Osteoblast (primary cell): Measurements from ENCODE around the gene TBX6. TPM values are rescaled to one million over a fixed set of nuclear protein-coding genes. Genes with fewer than 3 reads are reported as not detected.

Experiments
- DNase-seq: peaks from one replicate; pipeline ENCODE4 v3.0.0; 2011; ENCODE audit warnings: low spot score, mixed read lengths; ENCODE audit not compliant: insufficient read length; ENCODE audit errors: missing footprints
- H2AFZ ChIP-seq: 2 replicates; pipeline ENCODE4 v1.6.0; 2011; ENCODE audit warnings: mild to moderate bottlenecking, low read length
- H3K27ac ChIP-seq: 2 replicates; pipeline ENCODE4 v1.5.1; 2011; ENCODE audit warnings: mild to moderate bottlenecking, low read depth, low read length, moderate library complexity
- H3K27me3 ChIP-seq: 2 replicates; pipeline ENCODE4 v1.6.0; 2012; ENCODE audit warnings: mild to moderate bottlenecking, control low read depth, inconsistent platforms, low read length, moderate library complexity; ENCODE audit not compliant: insufficient read depth
- H3K36me3 ChIP-seq: 2 replicates; pipeline ENCODE4 v1.5.1; 2011; ENCODE audit warnings: mild to moderate bottlenecking, low read length, control low read depth, moderate library complexity; ENCODE audit not compliant: insufficient read depth
- H3K4me1 ChIP-seq: 2 replicates; pipeline ENCODE4 v1.5.1; 2011; ENCODE audit warnings: mild to moderate bottlenecking, low read length, control low read depth, moderate library complexity; ENCODE audit not compliant: insufficient read depth
- H3K4me2 ChIP-seq: 2 replicates; pipeline ENCODE4 v1.6.0; 2011; ENCODE audit warnings: mild to moderate bottlenecking, low read length; ENCODE audit not compliant: insufficient read depth
- H3K4me3 ChIP-seq: fragments of 200-600 bp; sonication (generic); 3 replicates; pipeline ENCODE4 v1.5.1; 2012; ENCODE audit warnings: mild to moderate bottlenecking, low read length, inconsistent platforms; ENCODE audit not compliant: insufficient read depth
- H3K79me2 ChIP-seq: 2 replicates; pipeline ENCODE4 v1.6.0; 2012; ENCODE audit warnings: mild to moderate bottlenecking, low read length, control low read depth, inconsistent platforms; ENCODE audit not compliant: insufficient read depth
- H3K9me3 ChIP-seq: 2 replicates; pipeline ENCODE4 v1.5.1; 2011; ENCODE audit warnings: low read depth, low read length, control low read depth
- H4K20me1 ChIP-seq: 2 replicates; pipeline ENCODE4 v1.6.0; 2012; ENCODE audit warnings: mild to moderate bottlenecking, low read length, control low read depth; ENCODE audit not compliant: insufficient read depth
- CTCF ChIP-seq: IDR thresholded peaks from 2 replicates; pipeline ENCODE4 v1.5.1; 2011; ENCODE audit warnings: mild to moderate bottlenecking, low read depth, low read length, moderate library complexity; ENCODE audit errors: extremely low read depth
- total RNA-seq: library from RNA; depleted of rRNA; stranded (reverse); fragments of >200 nt; gene quantifications from 2 replicates; pipeline ENCODE4 v1.2.3, GENCODE V29; 2012

Gene TBX6
- total RNA-seq, 1 donor, result 0.36 TPM

- no peak overlapping the region for H3K4me3 ChIP-seq
- H3K79me2 ChIP-seq, result peaks cover 9% of the 10 kb centered on the region
- H2AFZ ChIP-seq, result no peak overlapping the region
- no peak for TF ChIP-seq CTCF
- H3K27me3 ChIP-seq, result no peaks in the 10 kb centered on the region
- peak; percentile 49 for DNase-seq
- H3K36me3 ChIP-seq, result peaks cover 23% of the 10 kb centered on the region
- peaks cover 4% of the 10 kb centered on the region for H4K20me1 ChIP-seq
- no peak overlapping the region for H3K27ac ChIP-seq
- no peaks in the 10 kb centered on the region for H3K9me3 ChIP-seq
- H3K4me2 ChIP-seq, result no peak overlapping the region
- H3K4me1 ChIP-seq, result peaks cover 18% of the 10 kb centered on the region
These were observed 30.7 kb downstream of the TBX6 start for GRCh38 chr16:30060836-30061554.

GRCh38 chr16:30060346-30060745, 31.4 kb downstream of the TBX6 start:
- peaks cover 23% of the 10 kb centered on the region for H3K36me3 ChIP-seq
- H4K20me1 ChIP-seq, result no peaks in the 10 kb centered on the region
- H3K4me3 ChIP-seq, result no peak overlapping the region
- H2AFZ ChIP-seq, result no peak overlapping the region
- no peak overlapping the region for H3K27ac ChIP-seq
- no peaks in the 10 kb centered on the region for H3K27me3 ChIP-seq
- TF ChIP-seq CTCF, result no peak
- H3K9me3 ChIP-seq, result no peaks in the 10 kb centered on the region
- H3K4me1 ChIP-seq, result peaks cover 18% of the 10 kb centered on the region
- peak; percentile 45 for DNase-seq
- no peak overlapping the region for H3K4me2 ChIP-seq
- peaks cover 5% of the 10 kb centered on the region for H3K79me2 ChIP-seq

GRCh38 chr16:30054959-30055553, 36.7 kb downstream of the TBX6 start:
- H3K4me2 ChIP-seq, result no peak overlapping the region

More at GRCh38 chr16:30054959-30055553, 36.7 kb downstream of the TBX6 start:
- no peaks in the 10 kb centered on the region for H3K27me3 ChIP-seq
- H2AFZ ChIP-seq, result no peak overlapping the region
- peaks cover 11% of the 10 kb centered on the region for H3K79me2 ChIP-seq
- H3K9me3 ChIP-seq, result no peaks in the 10 kb centered on the region
- peaks cover 13% of the 10 kb centered on the region for H3K36me3 ChIP-seq
- peaks cover 23% of the 10 kb centered on the region for H3K4me1 ChIP-seq
- no peak overlapping the region for H3K4me3 ChIP-seq
- no peaks in the 10 kb centered on the region for H4K20me1 ChIP-seq
- no peak overlapping the region for H3K27ac ChIP-seq
- peak; percentile 49 for TF ChIP-seq CTCF
- peak; percentile 82 for DNase-seq
